ENCODE results near the gene RAMP3. TPM values are rescaled to one million over a fixed set of nuclear protein-coding genes. Genes with fewer than 3 reads are reported as not detected.
A peak's percentile ranks its signal among the peaks of the same experiment; 100 is the strongest.
"Not testable (repeated sequence)": the region's sequence is repeated elsewhere in the genome, so short reads cannot be mapped to it uniquely, and the experiment has no call there.

The RAMP3 gene
- total RNA-seq, 2 donors from 2014 or later = not detected

DNA sequence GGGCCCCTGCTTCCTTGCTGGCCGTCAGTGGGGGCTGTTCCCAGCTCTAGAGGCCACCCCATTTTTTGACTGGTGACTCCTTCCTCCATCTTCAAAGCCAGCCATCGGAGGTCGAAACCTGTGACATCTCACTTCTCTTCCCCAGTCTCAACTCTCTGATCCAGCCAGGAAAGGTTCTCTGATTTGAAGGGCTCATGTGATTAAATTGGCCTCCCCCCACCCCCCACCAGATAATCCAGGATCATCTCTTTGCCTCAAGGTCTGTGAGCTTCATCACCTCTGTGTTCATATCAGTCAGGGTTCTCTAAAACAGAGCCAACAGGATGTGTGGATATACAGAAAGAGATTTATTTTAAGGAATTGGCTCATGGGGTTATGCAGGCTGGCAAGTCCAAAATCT lies 5.6 kb upstream of the RAMP3 start:
- Histone ChIP-seq H3K36me3 (ENCODE audit: control insufficient read depth, insufficient read depth, low read length) (no peaks in the 10 kb centered on the region), H3K4me3 (ENCODE audit: low read length) (no peak overlapping the region), H3K27me3 (ENCODE audit: control insufficient read depth, insufficient read depth, low read length, poor library complexity, severe bottlenecking) (peaks cover 9% of the 10 kb centered on the region), H3K27ac (ENCODE audit: low read depth, low read length) (no peak overlapping the region), H3K9ac (ENCODE audit: extremely low read depth, low read length, poor library complexity, severe bottlenecking) (no peak overlapping the region), H3K9me3 (ENCODE audit: control insufficient read depth, low read length) (no peaks in the 10 kb centered on the region), H3K4me1 (ENCODE audit: control insufficient read depth, insufficient read depth, low read length) (no peaks in the 10 kb centered on the region)
- WGBS, 2 experiments (ENCODE audit: insufficient coverage in 1 of 2, insufficient read length in 1 of 2) = 69 to 86% methylated on average over 1 to 3 of the region's 3 CpGs
- TF ChIP-seq, protein P1, sequence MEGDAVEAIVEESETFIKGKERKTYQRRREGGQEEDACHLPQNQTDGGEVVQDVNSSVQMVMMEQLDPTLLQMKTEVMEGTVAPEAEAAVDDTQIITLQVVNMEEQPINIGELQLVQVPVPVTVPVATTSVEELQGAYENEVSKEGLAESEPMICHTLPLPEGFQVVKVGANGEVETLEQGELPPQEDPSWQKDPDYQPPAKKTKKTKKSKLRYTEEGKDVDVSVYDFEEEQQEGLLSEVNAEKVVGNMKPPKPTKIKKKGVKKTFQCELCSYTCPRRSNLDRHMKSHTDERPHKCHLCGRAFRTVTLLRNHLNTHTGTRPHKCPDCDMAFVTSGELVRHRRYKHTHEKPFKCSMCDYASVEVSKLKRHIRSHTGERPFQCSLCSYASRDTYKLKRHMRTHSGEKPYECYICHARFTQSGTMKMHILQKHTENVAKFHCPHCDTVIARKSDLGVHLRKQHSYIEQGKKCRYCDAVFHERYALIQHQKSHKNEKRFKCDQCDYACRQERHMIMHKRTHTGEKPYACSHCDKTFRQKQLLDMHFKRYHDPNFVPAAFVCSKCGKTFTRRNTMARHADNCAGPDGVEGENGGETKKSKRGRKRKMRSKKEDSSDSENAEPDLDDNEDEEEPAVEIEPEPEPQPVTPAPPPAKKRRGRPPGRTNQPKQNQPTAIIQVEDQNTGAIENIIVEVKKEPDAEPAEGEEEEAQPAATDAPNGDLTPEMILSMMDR (conservative IDR thresholded peaks at IDR 0.05) = no peak
- H3K36me3 Mint-ChIP-seq (ENCODE audit: low read depth) = no peaks in the 10 kb centered on the region
- H3K27ac Mint-ChIP-seq = no peak overlapping the region
- peaks cover 12% of the 10 kb centered on the region for H3K27me3 Mint-ChIP-seq (ENCODE audit: insufficient read depth)
- DNase-seq = peak; percentile 39
- H3K4me1 Mint-ChIP-seq = no peaks in the 10 kb centered on the region
- H3K4me3 Mint-ChIP-seq = no peak overlapping the region
- no peaks in the 10 kb centered on the region for H3K9me3 Mint-ChIP-seq

DNA sequence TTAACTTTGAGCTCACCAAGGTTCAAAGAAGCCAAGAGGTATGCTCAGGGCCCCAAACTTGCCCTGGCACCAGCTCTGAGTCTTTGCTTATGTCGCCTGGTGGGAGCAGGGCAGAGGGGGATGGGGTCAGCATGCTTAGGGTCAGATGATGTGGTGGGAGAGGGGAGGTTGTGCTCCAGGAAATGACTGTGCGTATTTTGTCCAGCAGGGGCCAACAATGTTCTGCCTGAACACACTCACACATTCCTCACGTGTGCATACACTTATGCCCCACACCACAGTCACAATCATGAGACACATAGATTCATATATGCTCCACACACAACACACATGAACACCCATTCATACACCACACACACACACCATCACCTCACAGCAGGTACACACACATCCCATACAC lies 4.4 kb upstream of the RAMP3 start:
- no peak overlapping the region for H3K27ac Mint-ChIP-seq
- peaks cover 2% of the 10 kb centered on the region for H3K4me1 Mint-ChIP-seq
- Histone ChIP-seq H3K9me3 (ENCODE audit: control insufficient read depth, low read length) (no peaks in the 10 kb centered on the region), H3K4me3 (ENCODE audit: low read length) (no peak overlapping the region), H3K27me3 (ENCODE audit: control insufficient read depth, insufficient read depth, low read length, poor library complexity, severe bottlenecking) (peaks cover 22% of the 10 kb centered on the region), H3K27ac (ENCODE audit: low read depth, low read length) (no peak overlapping the region), H3K4me1 (ENCODE audit: control insufficient read depth, insufficient read depth, low read length) (no peaks in the 10 kb centered on the region), H3K36me3 (ENCODE audit: control insufficient read depth, insufficient read depth, low read length) (no peaks in the 10 kb centered on the region), H3K9ac (ENCODE audit: extremely low read depth, low read length, poor library complexity, severe bottlenecking) (no peak overlapping the region)
- no peak overlapping the region for H3K4me3 Mint-ChIP-seq
- no peaks in the 10 kb centered on the region for H3K9me3 Mint-ChIP-seq
- H3K36me3 Mint-ChIP-seq (ENCODE audit: low read depth) = no peaks in the 10 kb centered on the region
- peak; percentile 33 for DNase-seq
- H3K27me3 Mint-ChIP-seq (ENCODE audit: insufficient read depth) = peaks cover 22% of the 10 kb centered on the region
- TF ChIP-seq, protein P1 (conservative IDR thresholded peaks at IDR 0.05) = no peak
- WGBS, 2 experiments (ENCODE audit: insufficient coverage in 1 of 2, insufficient read length in 1 of 2) = 82% methylated on average over 3 of the region's 3 CpGs; no CpG with 5 or more reads in 1 of the 2 experiments

DNA sequence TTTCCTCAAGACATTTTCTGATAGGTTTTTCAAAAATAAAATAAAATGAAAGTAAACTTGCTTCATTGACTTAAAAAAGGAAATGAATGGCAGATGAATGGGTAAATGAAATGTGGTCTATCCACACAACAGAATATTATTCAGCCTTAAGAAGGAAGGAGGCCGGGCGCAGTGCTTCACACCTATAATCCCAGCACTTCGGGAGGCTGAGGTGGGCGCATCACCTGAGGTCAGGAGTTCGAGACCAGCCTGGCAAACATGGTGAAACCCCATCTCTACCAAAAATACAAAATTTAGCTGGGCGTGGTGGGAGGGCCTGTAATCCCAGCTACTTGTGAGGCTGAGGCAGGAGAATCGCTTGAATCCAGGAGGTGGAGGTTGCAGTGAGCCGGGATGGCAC lies 3.7 kb upstream of the RAMP3 start:
- peaks cover 28% of the 10 kb centered on the region for H3K27me3 ChIP-seq (ENCODE audit: control insufficient read depth, insufficient read depth, low read length, poor library complexity, severe bottlenecking)
- H3K9ac ChIP-seq (ENCODE audit: extremely low read depth, low read length, poor library complexity, severe bottlenecking); H3K27ac ChIP-seq (ENCODE audit: low read depth, low read length); H3K4me1 ChIP-seq (ENCODE audit: control insufficient read depth, insufficient read depth, low read length); H3K9me3 Mint-ChIP-seq; H3K36me3 ChIP-seq (ENCODE audit: control insufficient read depth, insufficient read depth, low read length); H3K9me3 ChIP-seq (ENCODE audit: control insufficient read depth, low read length); H3K27ac Mint-ChIP-seq; H3K36me3 Mint-ChIP-seq (ENCODE audit: low read depth); H3K4me3 Mint-ChIP-seq; DNase-seq; H3K4me3 ChIP-seq (ENCODE audit: low read length); H3K4me1 Mint-ChIP-seq: not testable (repeated sequence)
- 83 to 95% methylated on average over 4 to 8 of the region's 8 CpGs for WGBS, 2 experiments (ENCODE audit: insufficient coverage in 1 of 2, insufficient read length in 1 of 2)
- peaks cover 28% of the 10 kb centered on the region for H3K27me3 Mint-ChIP-seq (ENCODE audit: insufficient read depth)

DNA sequence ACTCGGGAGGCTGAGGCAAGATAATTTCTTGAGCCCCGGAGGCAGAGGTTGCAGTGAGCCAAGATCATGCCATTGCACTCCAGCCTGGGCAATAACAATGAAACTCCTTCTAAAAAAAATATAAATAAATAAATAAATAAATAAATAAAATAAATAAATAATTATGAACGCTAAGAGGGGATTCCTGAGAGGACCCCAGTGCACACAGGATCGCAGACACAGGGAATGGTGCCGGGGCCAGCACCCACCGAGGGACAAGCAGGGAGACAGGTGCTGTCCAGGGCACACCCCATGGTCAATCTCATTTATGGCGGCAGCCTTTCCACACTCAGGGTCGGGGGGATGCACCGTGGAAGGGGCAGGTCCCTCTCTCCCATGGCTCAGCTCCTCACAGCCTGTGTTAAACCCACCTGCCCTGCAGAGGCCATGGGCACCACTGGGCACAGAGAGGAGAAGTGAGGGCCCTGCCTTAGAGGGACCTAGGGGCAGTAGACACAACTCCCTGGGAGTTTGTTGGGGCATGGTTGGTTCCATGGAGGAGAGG lies 2.2 kb upstream of the RAMP3 start:
- H3K4me1 Mint-ChIP-seq = peaks cover 2% of the 10 kb centered on the region
- peak; percentile 37 for DNase-seq
- peaks cover 40% of the 10 kb centered on the region for H3K27me3 Mint-ChIP-seq (ENCODE audit: insufficient read depth)
- WGBS, 2 experiments (ENCODE audit: insufficient coverage in 1 of 2, insufficient read length in 1 of 2) = 92 to 95% methylated on average over 7 to 9 of the region's 9 CpGs
- H3K4me1 ChIP-seq (ENCODE audit: control insufficient read depth, insufficient read depth, low read length) = no peaks in the 10 kb centered on the region
- no peak overlapping the region for H3K27ac Mint-ChIP-seq
- H3K36me3 Mint-ChIP-seq (ENCODE audit: low read depth) = no peaks in the 10 kb centered on the region
- H3K4me3 ChIP-seq (ENCODE audit: low read length) = no peak overlapping the region
- no peaks in the 10 kb centered on the region for H3K36me3 ChIP-seq (ENCODE audit: control insufficient read depth, insufficient read depth, low read length)
- TF ChIP-seq, protein P1 (conservative IDR thresholded peaks at IDR 0.05) = no peak
- no peaks in the 10 kb centered on the region for H3K9me3 ChIP-seq (ENCODE audit: control insufficient read depth, low read length)
- H3K27me3 ChIP-seq (ENCODE audit: control insufficient read depth, insufficient read depth, low read length, poor library complexity, severe bottlenecking) = peaks cover 37% of the 10 kb centered on the region
- no peak overlapping the region for H3K4me3 Mint-ChIP-seq
- H3K9ac ChIP-seq (ENCODE audit: extremely low read depth, low read length, poor library complexity, severe bottlenecking) = no peak overlapping the region
- H3K9me3 Mint-ChIP-seq = no peaks in the 10 kb centered on the region
- no peak overlapping the region for H3K27ac ChIP-seq (ENCODE audit: low read depth, low read length)
